Measurements from ENCODE around the gene TAF4.
"Not testable (repeated sequence)": the region's sequence is repeated elsewhere in the genome, so short reads cannot be mapped to it uniquely, and the experiment has no call there.

The TAF4 gene

DNA sequence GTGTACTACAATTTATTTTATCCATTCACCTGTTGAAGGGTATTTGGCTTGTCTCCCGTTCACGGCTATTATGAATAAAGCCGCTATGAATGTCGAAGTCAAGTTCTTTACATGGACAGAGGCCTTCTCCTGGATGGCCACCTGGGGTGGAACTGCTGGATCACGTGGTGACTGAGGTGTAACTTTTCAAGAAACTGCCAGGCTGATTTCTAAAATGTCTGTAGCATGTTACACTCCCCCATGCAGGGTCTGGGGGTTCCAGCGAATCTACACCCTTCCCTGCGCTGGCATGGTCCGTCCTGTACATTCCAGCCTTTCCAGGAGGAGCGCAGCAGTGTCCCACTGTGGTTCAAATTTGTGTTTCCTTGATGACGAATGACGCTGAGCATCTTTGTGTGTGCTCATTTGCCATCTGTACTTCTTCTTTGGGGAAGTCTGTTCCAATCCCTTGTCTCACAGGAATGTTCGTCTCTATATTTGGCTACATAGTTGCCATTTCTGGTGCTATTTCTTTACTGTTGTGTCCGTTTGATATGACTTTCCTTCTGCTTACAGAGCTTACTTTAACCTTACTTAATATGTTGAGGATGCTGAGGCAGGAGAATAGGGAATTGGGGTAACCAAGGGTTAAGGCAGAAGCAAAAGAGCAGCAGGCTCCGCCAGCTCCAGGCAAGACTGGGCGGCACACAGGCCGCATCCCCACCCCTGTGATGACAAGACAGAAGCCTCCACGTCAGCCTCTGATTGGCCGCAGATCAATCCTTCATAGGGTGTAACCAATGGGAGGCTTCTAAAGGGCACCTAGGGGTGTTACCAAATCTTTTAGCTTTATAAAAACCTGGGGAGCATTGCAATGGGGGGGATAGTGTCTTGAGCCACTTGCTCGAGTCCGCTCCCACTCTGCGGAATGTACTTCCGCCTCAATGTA, 106.6 kb downstream of the TAF4 start:
- no peak for DNase-seq

DNA sequence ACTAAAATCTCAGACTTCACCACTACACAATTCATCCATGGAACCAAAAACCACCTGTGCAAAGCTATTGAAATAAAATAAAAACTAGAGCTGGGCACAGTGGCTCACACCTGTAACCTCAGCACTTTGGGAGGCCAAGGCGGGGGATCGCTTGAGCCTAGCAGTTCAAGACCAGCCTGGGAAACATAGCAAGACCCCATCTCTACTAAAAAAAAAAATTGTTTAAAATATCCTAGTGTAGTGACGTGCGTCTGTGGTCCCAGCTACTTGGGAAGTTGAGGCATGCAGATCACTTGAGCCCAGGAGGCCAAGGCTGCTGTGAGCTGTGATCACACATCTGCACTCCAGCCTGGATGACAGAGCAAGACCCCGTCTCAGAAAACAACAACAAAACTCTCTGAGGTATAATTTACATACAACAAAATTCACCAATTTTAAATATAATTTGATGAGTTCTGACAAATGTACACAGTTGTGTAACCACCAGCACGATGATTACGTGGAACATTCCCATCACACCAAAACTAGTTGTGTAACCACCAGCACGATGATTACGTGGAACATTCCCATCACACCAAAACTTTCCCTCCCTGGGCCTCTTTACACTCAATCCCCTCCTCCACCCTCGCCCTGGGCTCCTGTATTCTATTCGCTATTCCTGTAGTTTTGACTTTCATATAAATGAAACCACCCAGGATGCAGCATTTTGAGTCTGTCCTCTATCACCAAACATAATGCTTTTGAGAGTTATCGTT, 107.5 kb downstream of the TAF4 start:
- DNase-seq, result no peak

DNA sequence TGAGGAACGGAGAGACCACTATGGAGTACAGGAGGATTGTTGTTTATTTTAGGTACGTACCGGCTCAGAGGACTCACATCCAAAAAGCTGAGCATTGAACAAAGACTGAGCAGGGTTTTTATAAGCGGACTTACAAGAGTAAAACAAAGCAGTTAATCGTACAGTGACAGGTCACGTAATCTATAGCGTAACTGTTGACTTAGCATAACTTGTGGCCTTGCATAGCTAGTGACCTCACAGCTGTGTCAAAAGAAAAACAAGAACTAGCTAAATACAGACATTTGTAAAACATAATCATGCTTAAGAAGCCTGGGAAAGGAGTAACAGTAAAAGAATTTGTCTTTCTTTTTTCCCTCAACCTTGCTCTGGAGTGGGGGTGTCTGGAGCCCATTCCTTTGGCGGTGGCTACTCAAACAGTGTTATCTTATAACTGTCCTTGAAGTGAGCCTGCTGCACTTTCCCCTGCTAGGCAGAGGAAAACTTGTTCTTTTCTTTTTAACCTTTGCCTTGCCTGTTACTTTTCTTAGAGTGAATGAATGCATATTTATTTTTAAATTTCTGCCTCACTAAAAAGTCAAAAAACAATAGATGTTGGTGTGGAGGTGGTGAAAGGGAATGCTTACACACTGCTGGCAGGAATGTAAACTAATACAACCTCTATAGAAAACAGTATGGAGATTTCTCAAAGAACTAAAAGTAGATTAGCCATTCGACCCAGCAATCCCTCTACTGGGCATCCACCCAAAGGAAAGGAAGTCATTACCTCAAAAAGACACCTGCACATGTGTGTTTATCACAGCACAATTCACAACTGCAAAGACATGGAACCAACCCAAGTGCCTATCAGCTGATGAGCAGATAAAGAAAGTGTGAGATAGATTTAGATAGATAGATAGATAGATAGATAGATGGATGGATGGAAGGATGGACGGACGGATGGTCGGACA, 109.0 kb downstream of the TAF4 start:
- DNase-seq, result no peak

GRCh38 chr20:61955668-61956395, 109.8 kb downstream of the TAF4 start:
- DNase-seq, result no peak

DNA sequence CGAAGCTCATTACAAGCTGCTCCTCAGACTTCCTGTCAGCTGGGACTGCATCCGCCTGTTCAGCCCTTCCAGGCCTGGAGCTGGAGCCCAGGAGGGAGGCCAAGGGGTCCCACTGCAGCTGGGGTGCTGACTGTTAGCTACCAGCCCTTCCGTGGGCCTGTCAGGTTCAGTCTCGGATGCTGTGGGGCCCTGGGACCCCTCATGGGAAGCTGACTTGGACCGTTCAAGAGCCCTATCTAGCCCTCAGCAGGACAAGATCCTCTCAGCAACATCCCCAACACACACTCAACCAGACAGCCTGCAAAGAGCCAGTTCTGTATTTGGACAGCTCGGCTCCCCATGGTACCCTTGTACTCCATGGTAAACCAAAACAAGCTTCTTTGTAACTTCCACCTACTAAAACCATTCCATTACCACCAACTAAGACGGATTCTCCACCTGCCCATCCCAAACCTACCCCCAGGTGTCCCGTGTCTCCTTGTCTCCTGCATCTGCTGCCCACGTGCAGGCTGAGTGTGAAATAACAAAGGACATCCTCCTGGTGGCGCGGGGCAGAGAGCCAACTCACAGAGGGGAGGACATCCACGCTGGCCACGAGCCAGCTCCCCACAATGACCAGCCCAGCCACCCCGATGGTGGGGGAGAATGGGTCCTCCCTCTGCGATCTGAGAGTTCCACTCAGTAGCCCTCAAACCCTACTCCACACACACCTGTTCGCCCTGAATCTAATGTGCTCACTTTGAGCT, 111.2 kb downstream of the TAF4 start:
- DNase-seq, result no peak

DNA sequence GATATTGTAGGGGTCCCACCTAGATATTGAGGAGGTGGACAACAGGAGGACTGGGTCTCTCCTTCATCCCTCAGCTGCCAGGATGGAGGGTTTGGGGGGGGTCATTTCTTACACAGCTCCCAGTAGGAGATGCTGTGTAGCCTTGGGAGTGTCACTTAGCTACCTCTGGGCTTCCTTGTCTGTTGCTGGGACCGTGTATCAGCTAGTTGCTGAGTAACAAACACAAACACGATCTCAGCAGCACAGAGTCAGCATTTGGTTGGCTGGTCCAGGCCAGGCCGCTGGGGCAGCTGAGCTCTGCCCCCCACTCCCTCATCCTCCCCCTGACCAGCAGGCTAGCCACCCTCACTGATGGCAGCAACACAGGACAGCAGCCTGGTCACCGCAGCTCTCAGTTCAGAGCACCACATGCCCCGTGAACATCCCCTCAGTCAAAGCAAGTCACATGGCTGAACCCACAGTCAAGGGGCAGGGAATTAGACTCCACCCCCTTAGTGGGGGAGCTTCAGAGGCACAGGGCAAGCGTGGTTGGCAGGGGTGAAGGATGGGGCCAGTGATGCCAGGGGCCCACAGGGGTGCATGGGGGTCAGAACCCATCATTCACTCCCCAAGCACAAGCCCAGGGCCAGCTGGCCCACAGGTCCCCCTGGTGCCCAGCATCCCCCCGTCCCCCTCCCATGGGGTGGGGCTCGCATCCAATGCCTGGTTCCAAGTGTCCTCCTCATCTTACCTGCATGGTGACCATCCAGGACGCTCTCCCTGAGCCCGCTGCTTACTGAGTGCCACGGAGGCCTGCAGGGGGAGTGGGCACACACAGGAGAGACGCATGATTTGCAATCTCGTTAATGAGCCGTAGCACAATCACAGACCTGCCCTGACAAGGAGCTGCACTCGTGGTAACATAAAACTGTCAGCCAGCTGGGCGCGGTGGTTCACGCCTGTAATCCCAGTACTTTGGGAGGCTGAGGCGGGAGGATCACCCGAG, 112.4 kb downstream of the TAF4 start:
- no peak for DNase-seq

GRCh38 chr20:61951695-61952533, 113.8 kb downstream of the TAF4 start:
- DNase-seq, result peak in 1 of 5 experiments; percentile 7

DNA sequence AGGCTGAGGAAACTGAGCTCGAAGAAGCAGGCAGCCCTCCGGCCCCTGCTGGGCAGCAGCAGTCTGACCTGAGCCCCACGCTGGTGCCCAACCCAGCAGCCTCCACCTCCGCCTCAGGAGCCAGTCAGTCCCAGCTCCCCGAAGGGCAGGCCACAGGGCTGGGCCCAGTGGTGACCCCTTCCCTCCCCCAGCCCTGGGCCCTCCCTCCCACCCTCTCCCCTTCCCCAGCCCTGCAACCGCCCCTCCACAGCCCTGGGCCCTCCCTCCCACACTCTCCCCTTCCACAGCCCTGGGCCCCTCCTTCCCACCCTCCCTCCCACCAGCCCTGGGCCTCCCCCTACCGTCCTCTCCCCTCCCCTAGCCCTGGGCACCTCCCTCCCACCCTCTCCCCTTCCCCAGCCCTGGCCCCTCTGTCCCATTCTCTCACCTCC, 115.0 kb downstream of the TAF4 start:
- DNase-seq, result no peak

GRCh38 chr20:61949714-61950640, 115.7 kb downstream of the TAF4 start:
- DNase-seq, result no peak

DNA sequence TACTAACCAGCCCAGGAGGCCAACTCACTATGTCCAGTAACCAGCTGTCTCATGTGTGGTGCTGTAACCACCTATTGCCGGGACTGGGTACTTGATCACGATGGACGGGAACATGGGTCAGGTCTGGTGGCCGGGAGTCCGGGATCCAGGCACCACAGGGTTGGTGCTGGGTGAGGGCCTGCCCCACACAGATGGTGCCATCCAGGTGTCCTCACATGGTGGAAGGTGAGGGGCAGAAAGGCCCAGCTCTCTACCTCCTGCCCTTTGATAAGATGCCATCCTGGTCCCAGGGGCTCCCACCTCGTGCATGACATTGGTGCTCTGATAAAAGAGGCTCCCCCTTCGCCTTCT, 116.3 kb downstream of the TAF4 start:
- no peak for DNase-seq

- DNase-seq, result no peak
Measured at GRCh38 chr20:61948586-61949362, 116.9 kb downstream of the TAF4 start.

GRCh38 chr20:61948056-61948455, 117.6 kb downstream of the TAF4 start:
- DNase-seq, result not testable (repeated sequence)

DNA sequence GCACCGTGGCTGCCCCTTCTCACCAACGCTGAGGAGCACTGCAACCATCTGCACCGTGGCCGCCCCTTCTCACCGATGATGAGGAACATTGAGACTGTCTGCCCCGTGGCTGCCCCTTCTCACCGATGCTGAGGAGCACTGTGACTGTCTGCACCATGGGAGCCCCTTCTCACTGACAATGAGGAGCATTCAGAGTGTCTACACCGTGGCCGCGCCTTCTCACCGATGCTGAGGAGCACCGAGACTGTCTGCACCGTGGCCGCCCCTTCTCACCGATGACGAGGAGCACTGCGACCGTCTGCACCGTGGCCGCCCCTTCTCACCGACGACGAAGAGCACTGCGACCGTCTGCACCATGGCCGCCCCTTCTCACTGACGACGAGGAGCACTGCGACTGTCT, 120.2 kb downstream of the TAF4 start:
- not testable (repeated sequence) for DNase-seq

- DNase-seq, result not testable (repeated sequence)
Measured at GRCh38 chr20:61944967-61945366, 120.7 kb downstream of the TAF4 start.

GRCh38 chr20:61942526-61942925, 123.2 kb downstream of the TAF4 start:
- no peak for DNase-seq

DNA sequence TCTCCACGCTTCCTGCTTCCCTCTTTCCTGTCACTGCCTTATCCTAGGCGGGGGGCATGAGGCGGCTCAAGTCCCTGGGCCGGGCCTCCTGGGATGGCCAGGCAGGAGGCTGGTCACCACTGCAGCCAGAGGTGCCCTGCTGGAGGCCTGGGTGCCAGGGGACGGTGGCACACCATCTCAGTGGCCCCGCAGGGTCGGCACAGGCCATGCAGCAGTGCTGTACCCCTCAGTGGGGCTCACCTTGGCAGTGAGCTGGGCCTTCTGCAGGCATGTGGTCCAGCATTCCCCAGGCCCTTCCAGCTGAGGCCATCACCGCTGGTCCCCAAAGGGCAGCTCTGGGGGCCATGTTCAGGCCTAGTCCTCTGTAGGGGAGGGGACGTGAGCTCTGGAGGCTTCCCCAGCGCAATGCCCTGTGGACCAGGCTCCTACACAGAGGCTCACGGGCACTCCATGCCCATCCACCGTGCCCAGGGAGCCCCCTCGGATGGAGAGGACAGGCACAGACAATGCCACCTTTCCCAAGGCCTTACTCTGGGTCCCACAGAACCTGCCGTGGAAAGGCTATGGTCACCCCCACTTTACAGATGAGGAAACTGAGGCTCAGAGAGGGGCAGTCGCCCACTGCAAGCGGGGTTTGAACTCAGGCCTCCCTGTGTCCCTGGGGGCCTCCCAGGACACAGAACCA, 123.8 kb downstream of the TAF4 start:
- no peak for DNase-seq
